Testis (tissue), 3 donors: ENCODE results near the gene MYLK. TPM values are rescaled to one million over a fixed set of nuclear protein-coding genes. Genes with fewer than 3 reads are reported as not detected.

Experiments used
- DNase-seq: peaks from one replicate; pipeline ENCODE4 v3.0.0-alpha.2; 2019
- H3K27ac ChIP-seq, 2 donors: fragments of 200-600 bp; sonication (generic); one replicate each; pipeline ENCODE4 v1.5.1; 2019
- H3K27me3 ChIP-seq: fragments of 200-600 bp; sonication (generic); one replicate; pipeline ENCODE4 v1.5.1; 2019
- H3K36me3 ChIP-seq: fragments of 200-600 bp; sonication (generic); one replicate; pipeline ENCODE4 v1.5.1; 2017; ENCODE audit warnings: low read depth; ENCODE audit errors: missing control alignments
- H3K4me1 ChIP-seq: fragments of 200-600 bp; sonication (generic); one replicate; pipeline ENCODE4 v1.5.1; 2019
- H3K4me3 ChIP-seq, 2 donors: fragments of 200-600 bp; sonication (generic); one replicate each; pipeline ENCODE4 v1.5.1; 2017 to 2019
- H3K9me3 ChIP-seq: fragments of 200-600 bp; sonication (generic); one replicate; pipeline ENCODE4 v1.5.1; 2017
- POLR2A ChIP-seq: fragments of 450-650 bp; IDR thresholded peaks from one replicate; pipeline ENCODE4 v1.6.1; 2017; ENCODE audit warnings: antibody characterized with exemption, mild to moderate bottlenecking, moderate library complexity
- WGBS, 2 donors: methylation state at CpG; one replicate each; pipeline ENCODE4 v1.1.5; 2018; 5-methylcytosine and 5-hydroxymethylcytosine counted together
- intact Hi-C: fragments of 100-400 bp; cut with DNase I; formaldehyde crosslinking; loops from one replicate; pipeline ENCODE4 v1.15.1; 2023; ENCODE audit warnings: low total_unique reads
- polyA plus RNA-seq: library from polyadenylated mRNA; stranded (reverse); fragments of 350-450 nt; fragmentation: Illumina TruSeq; extraction: RNeasy Lipid Tissue Mini Kit (QIAGEN cat#74804); gene quantifications from one replicate; pipeline ENCODE4 v1.2.3, GENCODE V29; 2014; ENCODE audit warnings: low read depth, low replicate concordance; ENCODE audit not compliant: insufficient read depth
- total RNA-seq, 2 donors: library from RNA; depleted of rRNA; stranded (reverse); fragments of >200 nt; gene quantifications; one replicate each; pipeline ENCODE4 v1.2.3, GENCODE V29; 2016
- TF ChIP-seq, protein P1 (sequence below), 3 experiments: fragments of 450-650 bp in 2 of 3; fragments of 200-600 bp in 1 of 3; sonication (generic) in 1 of 3; IDR thresholded peaks; one replicate each; pipeline ENCODE4 v1.5.1; 2016 to 2019; ENCODE audit warnings: antibody characterized with exemption in 3 of 3, mild to moderate bottlenecking in 2 of 3, moderate library complexity in 1 of 3

Gene MYLK
- total and polyA plus RNA-seq, 3 donors from 2014 or later: 130 to 168 (median 151) TPM

DNA sequence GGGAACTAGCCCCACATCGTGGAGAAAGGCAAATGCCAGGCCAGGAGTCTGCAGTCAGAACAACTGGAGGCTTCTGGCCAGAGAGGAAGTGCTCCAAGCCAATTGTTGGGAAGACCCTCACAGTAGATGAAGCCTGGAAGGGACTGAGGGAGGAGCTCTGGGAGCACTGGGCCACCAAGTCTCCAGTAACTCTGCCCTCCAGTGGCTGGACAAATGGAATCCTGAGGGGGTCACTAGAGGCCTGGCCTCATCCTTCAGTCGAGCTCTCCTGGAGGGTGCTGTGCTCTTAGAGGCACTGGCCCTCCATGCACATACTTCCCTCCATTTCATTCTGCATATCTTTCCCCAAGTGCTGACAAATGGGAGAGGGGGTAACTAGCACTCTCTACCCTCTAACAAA, 103.0 kb downstream of the MYLK start:
- DNase-seq: no peak
- H3K27me3 ChIP-seq: no peaks in the 10 kb centered on the region
- no peaks in the 10 kb centered on the region for H3K4me1 ChIP-seq
- H3K36me3 ChIP-seq: no peaks in the 10 kb centered on the region
- H3K9me3 ChIP-seq: no peaks in the 10 kb centered on the region
- intact Hi-C loops: no loop called here
- H3K27ac ChIP-seq: no peak overlapping the region
- WGBS, 2 donors: 69 to 75% methylated on average over 2 of the region's 2 CpGs
- no peak for TF ChIP-seq POLR2A
- TF ChIP-seq, protein P1, sequence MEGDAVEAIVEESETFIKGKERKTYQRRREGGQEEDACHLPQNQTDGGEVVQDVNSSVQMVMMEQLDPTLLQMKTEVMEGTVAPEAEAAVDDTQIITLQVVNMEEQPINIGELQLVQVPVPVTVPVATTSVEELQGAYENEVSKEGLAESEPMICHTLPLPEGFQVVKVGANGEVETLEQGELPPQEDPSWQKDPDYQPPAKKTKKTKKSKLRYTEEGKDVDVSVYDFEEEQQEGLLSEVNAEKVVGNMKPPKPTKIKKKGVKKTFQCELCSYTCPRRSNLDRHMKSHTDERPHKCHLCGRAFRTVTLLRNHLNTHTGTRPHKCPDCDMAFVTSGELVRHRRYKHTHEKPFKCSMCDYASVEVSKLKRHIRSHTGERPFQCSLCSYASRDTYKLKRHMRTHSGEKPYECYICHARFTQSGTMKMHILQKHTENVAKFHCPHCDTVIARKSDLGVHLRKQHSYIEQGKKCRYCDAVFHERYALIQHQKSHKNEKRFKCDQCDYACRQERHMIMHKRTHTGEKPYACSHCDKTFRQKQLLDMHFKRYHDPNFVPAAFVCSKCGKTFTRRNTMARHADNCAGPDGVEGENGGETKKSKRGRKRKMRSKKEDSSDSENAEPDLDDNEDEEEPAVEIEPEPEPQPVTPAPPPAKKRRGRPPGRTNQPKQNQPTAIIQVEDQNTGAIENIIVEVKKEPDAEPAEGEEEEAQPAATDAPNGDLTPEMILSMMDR (IDR thresholded peaks at IDR 0.05): no peak
- no peak overlapping the region for H3K4me3 ChIP-seq

DNA sequence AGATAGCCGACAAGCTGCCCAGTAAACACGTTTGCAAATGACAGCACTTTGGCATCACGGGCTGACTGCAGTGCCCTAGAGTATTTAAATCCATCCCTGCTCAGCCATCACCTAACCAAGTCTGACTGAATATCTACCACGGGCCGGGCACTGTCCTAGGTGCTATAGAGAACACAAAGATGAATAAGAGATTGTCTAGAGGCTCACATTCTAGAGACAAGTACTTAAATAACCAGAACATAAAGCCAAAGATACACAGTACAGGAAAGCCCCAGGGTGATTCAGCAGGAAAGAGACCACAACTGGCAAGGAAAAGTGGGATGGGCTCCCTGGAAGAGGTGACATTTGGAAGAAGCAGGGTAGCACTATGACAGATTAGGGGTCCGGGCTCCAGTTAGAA, 103.5 kb downstream of the MYLK start:
- intact Hi-C loops: no loop called here
- WGBS, 2 donors: 86 to 94% methylated on average over 6 of the region's 6 CpGs
- no peak for TF ChIP-seq POLR2A
- TF ChIP-seq, protein P1 (IDR thresholded peaks at IDR 0.05): no peak
- Histone ChIP-seq H3K4me1 (no peaks in the 10 kb centered on the region), H3K4me3 (no peak overlapping the region), H3K36me3 (no peaks in the 10 kb centered on the region), H3K27me3 (no peaks in the 10 kb centered on the region), H3K9me3 (no peaks in the 10 kb centered on the region), H3K27ac (no peak overlapping the region)
- no peak for DNase-seq

DNA sequence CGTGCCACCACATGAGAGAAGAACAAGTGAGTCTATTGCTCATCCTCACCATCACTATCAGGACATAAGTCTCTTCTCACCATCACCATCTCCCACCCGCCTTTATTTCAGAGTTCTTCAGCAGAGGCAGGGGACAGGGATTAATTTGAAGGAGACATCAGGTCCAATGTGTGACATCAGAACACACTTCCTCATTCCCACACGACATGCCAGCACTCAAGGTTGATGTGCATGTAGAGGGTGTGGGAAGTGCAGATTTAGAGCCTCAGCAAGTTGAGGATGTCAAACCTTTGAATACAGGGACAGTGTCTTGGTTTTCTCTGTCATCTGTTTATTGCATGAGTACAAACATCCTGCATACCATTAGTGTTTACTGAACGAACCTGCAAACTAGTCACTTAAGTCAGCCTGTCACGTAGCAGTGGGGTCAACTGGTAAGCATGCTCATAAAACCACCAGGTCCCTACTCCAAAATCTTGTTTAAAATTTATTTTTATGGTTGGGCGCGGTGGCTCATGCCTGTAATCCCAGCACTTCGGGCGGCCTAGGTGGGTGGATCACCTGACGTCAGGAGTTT, 104.4 kb downstream of the MYLK start:
- 84 to 92% methylated on average over 10 of the region's 10 CpGs for WGBS, 2 donors
- Histone ChIP-seq H3K9me3 (no peaks in the 10 kb centered on the region), H3K36me3 (no peaks in the 10 kb centered on the region), H3K4me3 (no peak overlapping the region), H3K27ac (no peak overlapping the region), H3K4me1 (no peaks in the 10 kb centered on the region), H3K27me3 (no peaks in the 10 kb centered on the region)
- TF ChIP-seq, protein P1 (IDR thresholded peaks at IDR 0.05): no peak
- TF ChIP-seq POLR2A: no peak
- no peak for DNase-seq
- intact Hi-C loops: no loop called here

DNA sequence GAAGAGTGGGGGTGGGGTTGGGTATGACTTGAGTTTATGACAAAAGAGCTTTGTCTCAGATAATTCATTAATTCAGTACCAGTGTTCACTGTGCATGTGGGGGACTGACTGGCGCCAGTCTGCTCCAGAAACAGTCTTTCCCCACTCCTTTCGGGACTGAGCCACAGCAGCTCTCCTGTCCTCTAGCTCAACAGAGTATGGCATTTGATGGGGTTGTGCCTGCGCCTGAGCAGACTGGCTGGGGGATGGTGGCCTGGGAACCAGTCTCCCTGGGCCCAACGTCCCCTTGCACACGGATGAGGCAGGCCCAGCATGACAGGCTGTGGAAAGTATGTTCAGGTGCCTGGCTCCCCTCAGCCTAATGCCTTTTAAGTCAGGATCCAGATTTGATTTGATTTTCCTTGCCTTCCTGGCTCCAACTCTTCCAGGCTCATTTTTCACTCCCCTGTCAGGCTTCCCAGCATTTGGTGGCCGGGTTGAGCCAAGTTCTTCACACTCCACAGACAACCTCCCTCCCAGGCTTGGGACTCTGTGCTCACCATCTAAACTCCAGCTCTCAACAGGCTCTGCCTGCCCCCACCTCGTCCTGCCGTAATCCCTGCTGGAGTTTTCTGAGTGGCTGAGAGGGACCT, 105.0 kb downstream of the MYLK start:
- no peaks in the 10 kb centered on the region for H3K4me1 ChIP-seq
- no peaks in the 10 kb centered on the region for H3K36me3 ChIP-seq
- H3K27ac ChIP-seq: no peak overlapping the region
- intact Hi-C loops: no loop called here
- TF ChIP-seq, protein P1 (IDR thresholded peaks at IDR 0.05): no peak
- no peak for TF ChIP-seq POLR2A
- H3K9me3 ChIP-seq: no peaks in the 10 kb centered on the region
- WGBS, 2 donors: 80 to 84% methylated on average over 8 of the region's 8 CpGs
- no peaks in the 10 kb centered on the region for H3K27me3 ChIP-seq
- no peak for DNase-seq
- H3K4me3 ChIP-seq: no peak overlapping the region

DNA sequence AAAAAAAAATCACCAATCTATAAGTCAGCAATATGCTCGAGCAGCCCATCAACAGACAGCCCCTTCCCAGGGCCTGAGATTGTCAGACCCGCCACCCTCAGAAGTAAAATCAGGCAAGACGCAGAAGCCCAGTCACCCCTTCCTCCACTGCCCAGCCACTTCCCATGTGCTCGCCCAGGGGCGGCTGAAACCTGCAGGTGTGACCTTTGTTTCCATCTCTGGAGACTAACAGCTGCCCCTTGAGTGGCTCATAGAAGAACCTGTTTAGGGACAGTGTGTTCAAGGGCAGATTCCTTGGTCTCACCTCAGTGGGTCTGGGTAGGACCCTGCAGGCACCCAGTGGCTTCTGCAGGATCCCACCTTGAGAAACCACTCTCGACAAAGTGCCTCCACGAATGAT, 105.6 kb downstream of the MYLK start:
- TF ChIP-seq POLR2A: no peak
- TF ChIP-seq, protein P1 (IDR thresholded peaks at IDR 0.05): no peak
- no peaks in the 10 kb centered on the region for H3K36me3 ChIP-seq
- no peak for DNase-seq
- no peaks in the 10 kb centered on the region for H3K4me1 ChIP-seq
- no peak overlapping the region for H3K27ac ChIP-seq
- no peaks in the 10 kb centered on the region for H3K27me3 ChIP-seq
- 95 to 97% methylated on average over 7 of the region's 7 CpGs for WGBS, 2 donors
- no peaks in the 10 kb centered on the region for H3K9me3 ChIP-seq
- intact Hi-C loops: no loop called here
- H3K4me3 ChIP-seq: no peak overlapping the region
